ENCODE results near the gene URGCP. TPM values are rescaled to one million over a fixed set of nuclear protein-coding genes. Genes with fewer than 3 reads are reported as not detected.

The URGCP gene, protein sequence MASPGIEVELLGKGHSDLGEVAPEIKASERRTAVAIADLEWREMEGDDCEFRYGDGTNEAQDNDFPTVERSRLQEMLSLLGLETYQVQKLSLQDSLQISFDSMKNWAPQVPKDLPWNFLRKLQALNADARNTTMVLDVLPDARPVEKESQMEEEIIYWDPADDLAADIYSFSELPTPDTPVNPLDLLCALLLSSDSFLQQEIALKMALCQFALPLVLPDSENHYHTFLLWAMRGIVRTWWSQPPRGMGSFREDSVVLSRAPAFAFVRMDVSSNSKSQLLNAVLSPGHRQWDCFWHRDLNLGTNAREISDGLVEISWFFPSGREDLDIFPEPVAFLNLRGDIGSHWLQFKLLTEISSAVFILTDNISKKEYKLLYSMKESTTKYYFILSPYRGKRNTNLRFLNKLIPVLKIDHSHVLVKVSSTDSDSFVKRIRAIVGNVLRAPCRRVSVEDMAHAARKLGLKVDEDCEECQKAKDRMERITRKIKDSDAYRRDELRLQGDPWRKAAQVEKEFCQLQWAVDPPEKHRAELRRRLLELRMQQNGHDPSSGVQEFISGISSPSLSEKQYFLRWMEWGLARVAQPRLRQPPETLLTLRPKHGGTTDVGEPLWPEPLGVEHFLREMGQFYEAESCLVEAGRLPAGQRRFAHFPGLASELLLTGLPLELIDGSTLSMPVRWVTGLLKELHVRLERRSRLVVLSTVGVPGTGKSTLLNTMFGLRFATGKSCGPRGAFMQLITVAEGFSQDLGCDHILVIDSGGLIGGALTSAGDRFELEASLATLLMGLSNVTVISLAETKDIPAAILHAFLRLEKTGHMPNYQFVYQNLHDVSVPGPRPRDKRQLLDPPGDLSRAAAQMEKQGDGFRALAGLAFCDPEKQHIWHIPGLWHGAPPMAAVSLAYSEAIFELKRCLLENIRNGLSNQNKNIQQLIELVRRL
- total RNA-seq = 40.3 TPM
- long read RNA-seq, full-length matches to known transcripts = 69 of 106 reads
- long read RNA-seq, partial matches to known transcripts = 1 of 106 reads
- long read RNA-seq, other reads (novel, unspliced or antisense) = 36 of 106 reads

DNA sequence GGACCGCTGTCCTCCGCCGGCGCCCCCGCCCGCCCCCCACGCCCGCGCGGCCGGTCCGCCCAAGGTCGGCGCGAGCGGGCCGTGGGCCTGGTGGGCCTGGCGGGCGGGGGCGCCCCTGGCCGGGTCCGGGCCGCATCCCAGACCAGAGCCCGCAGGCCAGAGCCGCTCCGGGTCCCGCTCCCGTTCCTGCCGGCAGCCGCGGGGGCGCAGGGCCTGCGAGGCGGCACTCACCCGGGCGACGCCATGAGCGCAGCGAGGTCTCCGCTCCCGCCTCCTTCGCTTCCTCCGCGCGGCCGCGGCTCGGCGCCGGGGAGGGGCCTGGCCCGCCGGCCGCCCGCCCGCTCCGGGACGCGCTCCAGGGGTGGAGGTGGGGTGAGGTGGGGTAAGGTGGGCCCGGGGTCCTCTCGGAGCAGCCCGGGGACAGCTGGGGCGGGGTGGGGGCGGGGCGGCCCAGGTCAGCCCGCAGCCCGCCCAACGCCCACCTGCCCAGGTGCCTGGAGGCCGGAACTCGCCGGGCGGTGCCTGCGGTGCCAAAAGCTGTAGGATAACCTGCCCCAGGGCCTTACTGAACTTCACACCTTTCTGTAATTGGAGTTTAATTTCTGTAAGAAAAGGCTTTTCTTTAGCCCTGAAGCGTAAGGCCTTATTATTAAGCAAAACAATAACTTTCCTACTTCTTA, at the start of gene URGCP:
URGCP (minus strand) TSS at position 266 of the 680 bp plus-strand sequence; CDS start at position 245, 21 bp downstream.
- intact Hi-C loops (cut with micrococcal nuclease) = no loop called here
- ATAC-seq (peak; percentile 84), DNase-seq (peak; percentile 77)

DNA sequence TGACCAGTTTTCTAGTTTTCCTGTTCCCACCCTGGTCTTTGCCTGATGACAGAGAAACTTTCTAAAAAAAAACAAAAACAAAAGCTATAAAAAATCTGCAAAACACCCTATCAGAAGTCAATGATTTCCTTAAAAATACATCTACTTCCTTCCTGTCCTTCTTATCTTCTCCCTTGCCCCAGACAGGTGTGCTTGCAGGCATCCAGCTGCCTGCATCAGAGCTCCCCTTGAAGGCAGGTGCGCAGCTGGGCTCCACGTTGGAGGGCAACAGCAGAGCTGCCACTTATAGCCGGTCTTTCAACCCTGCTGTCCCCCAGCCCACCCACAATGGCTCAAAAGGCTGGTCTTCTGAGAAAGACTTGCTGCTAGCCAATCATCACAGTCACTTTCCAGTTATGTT, 49.6 kb upstream of the URGCP start:
- ATAC-seq (no peak), DNase-seq (no peak)
- intact Hi-C loops (cut with micrococcal nuclease) = no loop called here

DNA sequence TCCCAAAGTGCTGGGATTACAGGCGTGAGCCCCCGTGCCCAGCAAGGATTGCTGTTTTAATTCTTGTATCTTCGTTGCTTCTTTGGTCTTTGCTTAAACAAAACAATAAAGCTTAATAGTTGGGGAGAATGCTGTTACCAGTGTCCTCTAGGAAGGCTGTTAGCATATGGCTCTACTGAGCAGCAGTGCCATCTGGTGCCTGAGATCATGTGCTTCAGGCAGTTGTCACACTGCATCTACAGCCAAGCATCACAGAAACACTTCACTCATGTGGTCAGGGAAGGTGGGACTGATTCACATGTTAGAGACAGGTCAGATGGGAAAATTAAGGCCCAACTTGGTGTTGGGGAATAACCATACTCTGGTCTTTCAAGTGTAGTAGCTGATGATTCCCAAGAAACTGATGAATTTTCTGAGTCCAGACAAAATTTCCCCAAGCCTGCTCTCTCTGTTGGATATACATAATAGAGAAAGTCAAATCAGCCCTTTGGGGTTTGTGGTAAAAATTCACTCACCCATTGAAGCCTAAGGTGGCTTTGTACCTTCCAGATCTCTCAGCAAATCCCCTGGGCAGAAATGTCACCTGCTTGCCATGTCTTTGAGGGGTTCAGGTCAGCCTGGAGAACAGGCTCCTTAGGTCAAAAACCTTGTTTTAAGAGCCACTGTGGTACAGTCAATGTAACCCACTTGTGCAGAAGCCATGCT, 48.3 kb upstream of the URGCP start:
- no peak for DNase-seq
- intact Hi-C loops (cut with micrococcal nuclease) = no loop called here
- ATAC-seq = peak; percentile 71

DNA sequence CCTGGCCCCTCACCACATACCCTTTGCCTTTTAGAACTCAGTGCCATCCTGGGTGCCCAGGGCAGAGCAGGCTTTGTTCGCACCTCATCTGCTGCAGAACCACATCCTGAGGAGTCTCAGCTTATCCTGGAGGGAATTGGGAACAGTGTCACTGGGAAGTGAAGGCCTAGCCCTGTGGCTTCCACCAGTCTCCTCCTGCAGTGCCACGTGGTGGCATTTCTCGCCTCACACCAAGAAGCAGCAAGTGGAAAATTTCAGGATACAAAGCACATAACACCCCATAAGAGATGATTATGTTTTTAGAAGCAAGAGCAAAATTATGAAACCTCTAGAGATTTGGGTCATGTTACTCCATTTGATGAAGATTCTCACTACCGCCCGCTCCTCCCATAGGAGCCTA, 46.7 kb upstream of the URGCP start:
- intact Hi-C loops (cut with micrococcal nuclease) = no loop called here
- no peak for DNase-seq
- no peak for ATAC-seq

DNA sequence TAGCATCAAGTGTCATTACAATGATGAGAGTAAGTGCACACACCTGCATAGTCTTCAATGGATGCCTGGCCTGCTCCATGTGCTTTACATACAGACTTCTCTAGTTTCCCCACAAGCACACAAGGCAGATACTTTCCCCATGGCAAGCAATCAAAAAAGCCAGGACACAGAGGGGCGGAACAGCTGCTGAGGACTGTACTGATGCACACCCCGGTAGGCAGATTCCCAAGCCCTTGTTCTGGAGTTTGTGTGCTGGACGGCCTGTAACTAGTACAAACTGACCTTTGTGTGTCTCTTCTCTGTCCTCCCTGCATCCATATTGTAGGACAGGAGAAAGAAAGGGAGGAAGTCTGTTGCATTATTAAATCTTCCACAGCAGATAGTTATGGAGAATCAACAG, 45.6 kb upstream of the URGCP start:
- no peak for DNase-seq
- no peak for ATAC-seq
- intact Hi-C loops (cut with micrococcal nuclease) = no loop called here

DNA sequence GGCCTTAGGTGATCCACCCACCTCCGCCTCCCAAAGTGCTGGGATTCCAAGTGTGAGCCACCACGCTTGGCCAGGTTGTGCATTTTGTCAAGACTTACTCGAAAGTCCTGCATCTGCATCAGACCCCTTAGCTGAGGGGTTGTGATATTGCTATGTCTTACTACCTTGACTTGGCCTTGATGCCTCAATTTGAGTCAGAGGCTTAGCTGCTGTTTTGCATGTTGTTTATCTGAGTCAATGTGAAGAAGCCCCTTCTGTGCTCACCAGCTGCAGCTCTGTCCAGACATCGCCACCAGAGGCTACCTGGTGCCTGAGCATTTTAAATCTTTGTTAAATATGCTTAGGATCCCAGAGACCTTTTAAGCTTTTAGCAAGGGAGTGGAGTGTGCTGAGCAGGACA, 37.9 kb upstream of the URGCP start:
- ATAC-seq = no peak
- intact Hi-C loops (cut with micrococcal nuclease) = no loop called here
- DNase-seq = no peak

DNA sequence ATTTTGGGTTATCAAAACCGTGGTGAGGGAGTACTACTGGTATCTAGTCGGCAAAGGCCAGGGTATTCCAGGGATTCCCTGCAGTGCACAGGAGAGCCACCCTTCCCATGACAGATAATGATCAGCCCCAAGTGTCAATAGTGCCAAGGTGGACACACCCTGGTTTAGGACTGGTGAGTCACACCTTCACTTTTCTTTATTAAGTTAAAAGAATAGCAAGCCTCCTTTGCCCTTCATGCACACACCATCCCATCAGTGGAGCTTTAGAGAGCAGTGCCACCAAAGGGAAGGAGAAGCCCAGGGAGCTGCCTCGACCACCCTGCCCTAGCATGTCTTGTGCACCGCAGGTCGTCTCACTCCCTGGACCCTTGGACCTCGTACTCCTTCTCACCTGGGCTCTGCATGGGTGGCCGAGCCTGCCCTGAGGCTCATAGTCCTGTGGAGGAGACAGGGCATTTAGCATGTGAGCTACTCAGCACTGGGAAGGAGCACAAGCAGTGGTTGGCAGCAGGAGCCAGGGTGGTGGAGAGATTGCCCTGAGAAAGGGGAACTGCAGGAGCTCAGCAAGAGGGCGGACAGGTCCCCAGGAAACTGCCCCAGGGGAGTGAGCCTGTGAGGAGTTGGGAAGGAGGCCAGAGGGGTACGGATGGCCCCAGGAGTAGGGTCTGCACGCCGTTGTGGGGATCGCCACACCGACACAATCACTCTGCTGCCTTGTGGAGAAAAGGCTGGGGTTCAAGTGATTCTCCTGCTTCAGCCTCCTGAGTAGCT, 37.2 kb upstream of the URGCP start:
- no peak for ATAC-seq
- intact Hi-C loops (cut with micrococcal nuclease) = no loop called here
- no peak for DNase-seq

DNA sequence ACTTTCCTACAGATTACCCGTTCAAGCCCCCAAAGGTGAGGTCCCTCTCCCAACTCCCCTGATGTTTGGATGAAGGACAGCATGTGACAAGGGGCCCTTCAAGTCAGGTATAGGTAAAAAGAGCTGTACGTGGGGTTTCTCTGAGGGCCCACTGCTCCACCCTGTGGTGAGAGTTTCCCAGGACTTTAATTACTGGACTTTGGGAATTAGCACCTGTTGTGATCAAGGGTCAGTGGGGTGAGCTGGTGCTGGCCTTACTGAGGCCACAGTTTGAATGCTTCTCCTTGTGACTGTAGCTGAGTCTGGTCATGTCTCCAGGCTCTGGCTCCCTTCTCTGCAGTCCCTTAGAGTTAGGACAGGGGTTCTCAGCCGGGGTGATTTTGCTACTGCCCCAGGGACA, 36.6 kb upstream of the URGCP start:
- DNase-seq = no peak
- intact Hi-C loops (cut with micrococcal nuclease) = no loop called here

DNA sequence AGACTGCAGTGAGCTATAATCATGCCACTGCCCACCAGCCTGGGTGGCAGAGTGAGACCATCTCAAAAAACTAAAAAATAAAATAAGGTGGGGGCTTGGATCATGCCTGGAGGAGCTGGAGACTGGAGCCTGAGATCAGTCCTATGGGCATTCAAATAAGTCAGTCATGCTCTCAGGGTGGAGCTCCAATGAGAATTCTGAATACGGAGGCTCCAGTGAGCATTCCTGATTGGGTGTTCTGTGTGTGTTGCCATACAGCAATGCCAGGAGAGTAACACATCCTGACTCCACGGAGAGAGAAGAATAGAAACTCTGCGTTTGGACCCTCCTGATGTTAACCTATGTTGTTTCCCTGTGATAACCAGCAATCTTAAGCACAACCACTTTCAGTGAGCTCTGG, 35.9 kb upstream of the URGCP start:
- intact Hi-C loops (cut with micrococcal nuclease) = no loop called here
- DNase-seq = no peak
- ATAC-seq = no peak

More for the DNA sequence above, 36.6 kb upstream of the URGCP start:
- no peak for ATAC-seq

DNA sequence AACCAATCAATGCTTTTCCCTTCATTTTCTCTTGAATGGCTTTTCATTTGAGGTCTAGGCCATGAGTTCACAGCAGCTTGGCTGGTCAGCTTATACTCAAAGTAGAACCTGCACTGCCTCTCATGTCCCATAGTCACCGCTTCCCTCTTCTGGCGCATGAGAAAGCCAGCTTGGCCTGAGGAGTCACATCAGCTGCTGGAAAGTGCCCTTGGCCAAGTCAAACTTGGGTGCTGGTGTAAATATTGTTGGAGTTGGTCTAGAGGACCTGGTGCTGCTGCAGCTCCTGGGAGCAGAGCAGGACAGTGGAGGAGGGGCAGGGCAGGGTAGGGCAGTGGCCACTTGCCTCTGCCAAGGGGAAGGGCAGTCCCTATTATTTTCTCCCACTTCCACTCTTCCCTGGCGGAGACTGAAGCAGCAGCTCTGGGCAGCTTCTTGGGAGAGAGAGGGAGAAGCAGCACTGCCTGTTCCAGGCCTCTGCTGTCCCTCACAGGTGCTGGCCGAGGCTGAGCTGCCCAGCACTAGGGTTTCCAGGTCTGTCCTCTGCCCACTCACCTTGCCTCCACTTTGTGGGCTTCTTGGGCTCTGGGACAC, 32.6 kb upstream of the URGCP start:
- peak; percentile 25 for ATAC-seq
- intact Hi-C loops (cut with micrococcal nuclease) = no loop called here
- DNase-seq = no peak

DNA sequence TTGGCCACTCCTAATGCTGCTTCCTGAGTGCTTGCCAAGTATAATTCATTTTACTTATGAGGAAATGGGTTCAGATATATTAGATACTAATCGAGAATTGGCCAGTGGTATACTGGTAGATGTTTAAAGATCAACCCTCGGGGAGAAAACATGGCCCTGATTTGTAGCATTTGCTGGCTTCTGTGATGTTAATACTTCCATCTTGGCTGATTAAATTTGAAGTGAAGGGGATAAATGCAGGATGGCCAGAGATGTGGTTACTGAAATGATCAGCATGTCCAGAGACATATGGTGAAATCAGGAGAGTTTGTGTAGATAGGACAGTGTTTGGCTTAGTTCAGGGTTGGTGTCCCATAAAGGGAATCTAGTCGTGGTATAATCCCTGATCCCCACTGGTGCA, 31.0 kb upstream of the URGCP start:
- no peak for ATAC-seq
- intact Hi-C loops (cut with micrococcal nuclease) = no loop called here
- DNase-seq = no peak

DNA sequence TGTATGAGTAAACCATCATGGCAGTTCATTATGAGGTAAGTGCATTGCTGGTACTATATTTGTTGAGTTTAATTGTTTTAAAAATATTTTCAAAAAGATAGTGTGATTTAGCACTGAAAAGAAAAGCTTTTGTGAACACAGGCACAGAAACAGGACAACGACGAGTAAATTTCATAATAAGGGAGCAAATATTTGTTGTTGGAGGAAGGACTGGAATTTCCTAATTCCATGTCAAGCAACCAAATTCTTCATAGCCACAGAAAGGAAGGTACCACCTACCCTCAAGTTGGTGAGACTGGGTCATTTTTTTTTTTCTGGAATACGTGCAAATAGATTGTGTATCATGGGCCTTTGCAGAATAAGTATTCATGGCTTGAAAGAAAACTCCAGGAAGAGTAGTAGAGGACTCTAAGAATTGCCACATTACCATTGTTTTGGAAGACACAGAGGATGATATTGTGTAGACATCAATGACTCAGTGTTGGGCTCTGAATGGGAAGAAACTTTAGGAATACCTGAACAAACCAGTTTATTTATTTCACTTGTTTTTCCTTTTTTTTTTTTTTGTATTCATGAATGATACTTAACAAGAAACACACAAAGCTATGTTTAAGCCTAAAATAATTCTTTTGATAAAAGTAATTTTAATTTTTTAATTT, 27.6 kb upstream of the URGCP start:
- intact Hi-C loops (cut with micrococcal nuclease) = no loop called here
- DNase-seq (no peak), ATAC-seq (no peak)

DNA sequence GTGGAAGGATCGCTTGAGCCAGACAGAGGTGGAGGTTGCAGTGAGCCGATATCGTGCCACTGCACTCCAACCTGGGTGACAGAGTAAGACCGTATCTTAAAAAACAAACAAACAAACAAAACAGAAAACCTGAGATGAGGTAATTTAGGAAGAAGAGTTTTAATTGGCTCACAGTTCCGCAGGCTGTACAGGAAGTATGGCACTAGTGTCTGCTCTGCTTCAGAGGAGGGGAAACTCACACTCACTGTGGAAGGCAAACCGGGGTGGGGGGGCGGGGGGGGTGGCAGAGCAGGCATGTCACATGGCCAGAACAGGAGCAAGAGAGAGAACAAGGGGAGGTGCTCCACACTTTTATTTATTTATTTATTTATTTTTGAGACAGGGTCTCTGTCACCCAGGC, 24.9 kb upstream of the URGCP start:
- DNase-seq (no peak), ATAC-seq (no peak)
- intact Hi-C loops (cut with micrococcal nuclease) = no loop called here

DNA sequence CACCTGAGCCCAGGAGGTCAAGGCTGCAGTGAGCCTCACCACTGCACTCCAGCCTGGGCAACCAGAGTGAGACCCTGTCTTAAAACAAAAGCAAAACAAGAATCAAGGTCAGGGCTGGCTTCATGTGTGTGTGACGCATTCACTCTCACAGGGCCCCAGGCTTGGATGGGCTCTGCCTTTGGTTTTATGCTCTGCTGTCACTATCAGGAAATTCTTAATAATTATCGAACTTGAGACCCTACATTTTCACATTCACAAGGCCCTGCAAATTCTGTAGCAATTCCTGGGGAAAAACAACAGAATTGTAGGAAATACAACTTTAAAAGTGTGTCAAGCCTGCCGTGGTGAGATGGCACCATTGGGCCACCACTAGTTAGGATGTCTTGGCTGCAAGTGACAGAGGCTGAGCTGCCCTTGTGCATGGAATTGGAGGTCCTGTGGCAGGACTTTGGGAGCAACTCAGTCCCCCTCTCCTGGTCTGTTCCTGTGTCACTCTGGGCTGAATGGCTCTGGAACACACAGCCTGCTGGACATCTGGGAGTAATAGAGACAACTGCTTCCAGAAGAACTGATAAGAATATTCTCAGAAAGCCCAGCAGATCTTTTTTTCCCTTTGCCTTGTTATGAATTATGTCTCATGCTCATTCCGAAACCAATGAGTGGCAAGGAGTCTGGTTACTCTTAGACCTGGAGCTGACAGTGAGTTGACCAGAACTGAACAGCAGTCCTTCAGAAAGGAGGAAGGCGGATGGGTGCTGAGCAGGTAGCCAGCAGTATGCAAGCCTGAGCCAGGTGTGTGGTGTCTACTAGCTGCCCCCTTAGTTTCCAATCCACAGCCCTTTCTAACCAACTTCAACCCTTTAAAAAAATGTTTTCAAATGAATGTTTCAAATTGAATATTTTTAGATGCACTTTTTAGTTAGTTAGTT, 23.4 kb upstream of the URGCP start:
- ATAC-seq (no peak), DNase-seq (no peak)
- intact Hi-C loops (cut with micrococcal nuclease) = no loop called here

DNA sequence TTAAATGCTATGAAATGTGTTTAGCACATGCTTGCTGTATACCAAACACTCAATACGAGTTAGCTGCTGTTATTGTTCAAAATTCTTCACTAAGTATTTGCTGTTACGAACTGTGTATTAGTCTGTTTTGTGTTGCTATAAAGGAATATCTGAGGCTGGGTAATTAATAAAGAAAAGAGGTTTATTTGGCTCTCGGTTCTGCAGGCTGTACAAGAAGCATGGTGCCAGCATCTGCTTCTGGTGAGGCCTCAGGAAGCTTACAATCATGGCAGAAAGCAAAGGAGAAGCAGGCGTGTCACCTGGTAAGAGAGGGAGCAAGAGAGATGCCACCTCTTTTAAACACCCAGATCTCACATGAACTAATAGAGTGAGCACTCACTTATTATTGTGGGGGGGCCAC, 21.4 kb upstream of the URGCP start:
- intact Hi-C loops (cut with micrococcal nuclease) = no loop called here
- ATAC-seq = no peak
- no peak for DNase-seq

DNA sequence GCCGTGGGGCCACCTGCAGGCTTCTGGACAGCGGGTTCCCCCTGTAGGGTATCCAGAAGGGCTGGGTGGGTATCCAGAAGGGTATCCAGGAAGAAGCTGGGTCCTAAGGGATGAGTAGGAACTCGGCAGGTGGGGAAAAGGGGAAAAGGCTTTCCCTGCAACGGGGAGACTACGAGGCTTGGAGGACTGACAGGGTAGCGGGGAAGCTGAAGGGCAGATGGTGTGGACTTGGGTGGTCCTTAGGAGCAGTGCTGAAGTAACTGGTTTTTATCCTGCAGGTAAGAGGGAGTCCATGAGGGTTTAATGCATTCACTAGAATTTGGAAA, 20.4 kb upstream of the URGCP start:
- no peak for ATAC-seq
- DNase-seq = no peak

More for the DNA sequence above, 20.4 kb upstream of the URGCP start:
- intact Hi-C loops (cut with micrococcal nuclease) = no loop called here

Measured in left ventricle myocardium superior (tissue), 1 donor.